Camera-type eye (tissue), 1 donor: Measurements from ENCODE around the gene MPP2. TPM values are rescaled to one million over a fixed set of nuclear protein-coding genes. Genes with fewer than 3 reads are reported as not detected.

Source experiments
- total RNA-seq: library from RNA; depleted of rRNA; stranded (reverse); fragments of >200 nt; gene quantifications from one replicate; pipeline ENCODE4 v1.2.3, GENCODE V29; 2014

MPP2 gene, protein sequence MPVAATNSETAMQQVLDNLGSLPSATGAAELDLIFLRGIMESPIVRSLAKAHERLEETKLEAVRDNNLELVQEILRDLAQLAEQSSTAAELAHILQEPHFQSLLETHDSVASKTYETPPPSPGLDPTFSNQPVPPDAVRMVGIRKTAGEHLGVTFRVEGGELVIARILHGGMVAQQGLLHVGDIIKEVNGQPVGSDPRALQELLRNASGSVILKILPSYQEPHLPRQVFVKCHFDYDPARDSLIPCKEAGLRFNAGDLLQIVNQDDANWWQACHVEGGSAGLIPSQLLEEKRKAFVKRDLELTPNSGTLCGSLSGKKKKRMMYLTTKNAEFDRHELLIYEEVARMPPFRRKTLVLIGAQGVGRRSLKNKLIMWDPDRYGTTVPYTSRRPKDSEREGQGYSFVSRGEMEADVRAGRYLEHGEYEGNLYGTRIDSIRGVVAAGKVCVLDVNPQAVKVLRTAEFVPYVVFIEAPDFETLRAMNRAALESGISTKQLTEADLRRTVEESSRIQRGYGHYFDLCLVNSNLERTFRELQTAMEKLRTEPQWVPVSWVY
- 24.1 TPM for total RNA-seq

DNA sequence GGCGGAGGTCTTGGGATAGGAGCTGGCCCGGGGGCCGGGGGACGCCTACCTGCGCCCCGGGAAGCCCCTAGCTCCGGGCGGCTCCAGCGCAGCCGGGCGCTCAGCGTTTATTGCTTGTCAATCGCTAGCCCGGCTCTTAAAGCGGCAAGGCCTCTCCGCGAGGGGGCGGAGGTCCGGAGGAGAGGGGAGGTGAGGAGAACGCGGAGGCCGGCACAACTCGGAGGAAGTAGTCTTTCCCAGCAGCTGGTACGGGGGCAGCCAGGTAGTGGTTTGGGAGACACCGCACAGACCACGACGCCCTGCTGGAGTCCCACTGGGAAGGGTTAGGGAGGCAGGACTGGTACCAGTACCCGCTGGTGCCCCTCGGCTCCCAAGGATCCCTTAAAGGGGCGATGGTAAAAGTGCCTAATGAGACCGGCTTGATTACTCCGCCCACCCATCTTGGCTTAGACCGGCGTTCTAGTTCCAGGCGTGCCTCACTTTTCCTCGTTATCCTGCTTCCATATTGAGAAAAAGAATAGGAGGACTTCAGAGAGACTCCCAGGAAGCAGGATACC, at the start of gene MPP2:
TSS of gene MPP2 (minus strand) at position 112 of the 557 bp plus-strand sequence. CDS start 3,076 bp downstream, outside the sequence.

DNA sequence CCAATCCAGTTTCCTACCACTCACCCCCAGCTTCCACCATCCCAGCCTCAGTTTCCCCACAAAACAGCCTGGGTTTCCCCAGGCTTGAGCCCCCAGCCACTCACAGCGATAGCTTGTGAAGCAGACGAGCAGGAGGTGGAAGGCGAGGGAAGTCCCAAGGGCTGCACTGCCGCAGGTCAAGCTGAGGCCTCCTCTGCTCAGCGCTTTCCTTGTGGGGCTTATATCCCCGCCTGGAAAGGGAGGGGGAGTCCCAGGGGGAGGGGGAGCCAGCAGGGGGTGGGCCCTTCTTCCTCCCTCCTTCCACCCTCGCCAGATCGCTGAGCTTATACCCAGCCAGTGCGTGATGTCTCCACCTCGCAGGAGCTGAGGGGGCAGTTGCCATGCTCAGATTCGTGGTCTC, 46.4 kb upstream of the MPP2 start, which contains the start of gene PYY:
TSS of gene PYY (minus strand) at position 195 of the 400 bp plus-strand sequence. CDS start 457 bp downstream, outside the sequence.

DNA sequence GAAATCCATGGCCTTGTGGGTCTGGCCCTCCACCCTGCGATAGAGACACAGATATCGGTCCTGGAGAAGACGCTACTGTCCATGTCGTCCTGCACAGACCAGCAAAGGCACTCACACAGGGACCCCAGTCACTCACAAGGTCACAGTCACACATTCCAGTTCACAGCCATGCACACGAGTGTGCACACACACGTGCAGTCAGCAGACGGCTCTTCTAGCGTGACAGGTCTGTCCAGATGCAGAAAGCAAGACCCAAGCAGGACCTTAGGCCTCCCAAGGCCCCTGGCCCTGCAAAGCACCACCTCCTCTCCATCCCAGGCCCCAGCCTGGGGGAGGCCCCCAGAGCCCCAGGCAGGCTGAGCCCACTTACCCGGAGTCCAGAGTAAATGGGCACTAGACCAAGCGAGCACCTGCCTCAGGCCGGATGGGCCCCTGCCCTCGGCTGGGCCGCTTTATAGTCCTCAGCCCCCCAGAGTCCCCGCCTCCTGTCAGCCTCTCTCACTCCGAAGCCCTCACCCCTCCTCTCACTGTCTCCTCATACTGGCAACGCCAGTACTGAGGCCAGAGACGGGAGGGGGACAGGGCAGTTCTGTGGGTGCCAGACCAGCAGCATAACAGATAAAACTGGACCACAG, 34.8 kb upstream of the MPP2 start, which contains the start of gene PPY:
TSS of gene PPY (minus strand) at position 426 of the 635 bp plus-strand sequence. CDS start 822 bp downstream, outside the sequence.

DNA sequence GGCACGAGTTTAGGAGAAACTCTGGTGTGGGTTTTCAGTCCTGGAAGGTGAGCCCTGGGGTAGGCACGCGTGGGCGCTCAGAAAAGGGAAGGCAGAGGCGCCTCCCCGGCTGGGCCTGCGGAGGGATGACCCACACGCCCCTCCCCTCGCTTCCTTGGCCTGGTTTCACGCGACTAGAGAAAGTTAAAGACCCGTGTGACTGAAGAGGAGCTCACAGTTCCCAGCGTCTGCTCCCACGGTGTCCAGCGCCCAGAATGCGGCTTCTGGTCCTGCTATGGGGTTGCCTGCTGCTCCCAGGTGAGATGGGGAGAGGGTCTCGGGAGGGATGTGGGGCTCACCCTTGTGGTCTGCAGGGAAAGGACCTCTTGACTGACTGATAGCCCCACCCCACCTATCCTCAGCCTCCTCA, 60.4 kb downstream of the MPP2 start, which contains the start of gene CD300LG:
TSS of gene CD300LG (plus strand) at position 214 of the 409 bp plus-strand sequence. CDS start at position 255, 41 bp downstream.

DNA sequence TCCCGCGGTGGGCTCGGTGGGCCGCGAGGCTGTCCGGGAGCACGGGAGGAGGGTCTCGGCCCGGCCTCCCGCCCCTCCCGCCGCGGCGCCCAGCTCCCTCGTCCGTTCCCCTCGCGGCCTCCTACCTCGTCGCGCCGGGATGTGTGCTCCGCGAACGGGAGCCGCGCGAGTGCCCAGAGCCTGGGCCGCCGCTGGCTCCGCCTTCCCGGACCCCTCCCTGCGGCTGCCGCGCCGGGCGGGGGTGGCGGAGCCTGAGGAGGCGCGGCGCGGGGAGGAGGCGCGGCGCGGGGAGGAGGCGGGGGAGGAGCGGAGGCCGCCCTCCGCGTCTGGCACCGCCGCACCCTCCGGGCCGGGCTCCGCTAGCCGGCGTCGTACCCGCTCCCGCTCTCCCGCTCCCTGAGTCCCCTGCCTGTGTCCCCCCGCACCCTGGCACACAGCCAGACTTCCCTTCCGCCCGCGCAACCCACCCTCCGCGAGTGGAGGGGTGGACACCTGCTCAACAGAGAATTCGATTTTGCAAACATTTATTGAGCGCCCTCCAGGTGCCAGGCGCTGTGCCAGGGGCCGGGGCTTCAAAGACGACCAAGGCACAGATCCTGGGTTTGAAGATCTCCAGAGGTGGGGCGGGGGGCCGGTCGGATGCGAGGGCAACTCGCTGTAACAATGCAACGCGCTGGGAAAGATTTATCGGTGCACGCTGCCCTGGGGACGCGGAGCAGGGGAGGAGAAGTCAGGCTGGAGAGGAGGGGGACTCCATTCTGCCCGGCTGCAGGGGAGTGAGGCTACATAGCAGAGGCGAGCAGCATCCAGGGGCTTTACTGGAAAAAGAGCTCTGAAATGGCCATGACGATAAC, 74.1 kb downstream of the MPP2 start, which contains the start of gene MPP3:
TSS of gene MPP3 (minus strand) at position 171 of the 854 bp plus-strand sequence. CDS start 1,240 bp downstream, outside the sequence.

Other genes starting within 250 kb of the MPP2 start
- gene MEOX1, start 245.6 kb downstream of the MPP2 start, total RNA-seq: 7.9 TPM
- 0.22 TPM for gene SOST, start 148.7 kb downstream of the MPP2 start, total RNA-seq
- 44.6 TPM for gene DUSP3, start 128.6 kb downstream of the MPP2 start, total RNA-seq
- gene CFAP97D1, start 127.1 kb downstream of the MPP2 start, total RNA-seq: not detected
- 21.7 TPM for gene MPP3, start 74.4 kb downstream of the MPP2 start, total RNA-seq
- gene CD300LG, start 60.4 kb downstream of the MPP2 start, total RNA-seq: 0.38 TPM
- not detected for gene PPY, start 34.9 kb upstream of the MPP2 start, total RNA-seq
- not detected for gene PYY, start 46.4 kb upstream of the MPP2 start, total RNA-seq
- gene NAGS, start 97.1 kb upstream of the MPP2 start, total RNA-seq: 0.88 TPM
- 35.7 TPM for gene TMEM101, start 107.4 kb upstream of the MPP2 start, total RNA-seq
- 23.1 TPM for gene LSM12, start 159.1 kb upstream of the MPP2 start, total RNA-seq
- 28.3 TPM for gene G6PC3, start 163.2 kb upstream of the MPP2 start, total RNA-seq
- 117 TPM for gene HDAC5, start 216.1 kb upstream of the MPP2 start, total RNA-seq
- gene HROB, start 234.4 kb upstream of the MPP2 start, total RNA-seq: 2.0 TPM